K562 (cell line): ENCODE results near the gene RIPPLY3. TPM values are rescaled to one million over a fixed set of nuclear protein-coding genes. Genes with fewer than 3 reads are reported as not detected.

Experiments
- ATAC-seq: fragments of 200-7000 bp; cut with Tn5 transposase; 3 replicates; pipeline ENCODE4 v1.9.1; 2020; ENCODE audit warnings: moderate library complexity
- BruUV-seq: library from RNA; stranded (reverse); fragments of 400-500 nt; replicated peaks from 2 replicates; lab custom pipeline; 2021; lab: Mats Ljungman, UMichigan
- CTCF ChIA-PET: fragments of 300-600 bp; formaldehyde crosslinking; extraction: SDS; loops from one replicate; lab custom pipeline; 2021; ENCODE audit warnings: low intra/inter-chr PET ratio; lab: Yijun Ruan, JAX
- POLR2A ChIA-PET: fragments of 300-600, 350-650 bp; sonication (Branson Sonifier 250); formaldehyde crosslinking; extraction: SDS; loops from one replicate; lab custom pipeline; 2021; ENCODE audit warnings: antibody characterized with exemption, inconsistent platforms; lab: Yijun Ruan, JAX
- DNase-seq, 4 experiments: peaks; one replicate each; pipeline versions ENCODE4 v3.0.0 to v3.0.0-alpha.2; 2011 to 2018; ENCODE audit warnings: low spot score in 3 of 4, mixed read lengths in 3 of 4; ENCODE audit errors: extremely low read depth in 1 of 4
- FAIRE-seq: peaks from 2 replicates; lab custom pipeline; 2011; peaks lifted over from hg19 to GRCh38; lab: Jason Lieb, UNC
- H2AFZ ChIP-seq: 2 replicates; pipeline ENCODE4 v1.6.0; 2011; ENCODE audit warnings: low read depth, low read length, control low read depth, inconsistent platforms
- H3K27ac ChIP-seq: fragments of 200-600 bp; 3 replicates; pipeline ENCODE4 v1.8.0; 2011; ENCODE audit warnings: low read depth, mild to moderate bottlenecking, control low read depth, inconsistent platforms, low read length, moderate library complexity, mixed read lengths; ENCODE audit errors: extremely low read depth
- H3K27me3 ChIP-seq, 2 experiments: fragments of 300-600 bp in 1 of 2; 2 replicates in 1 of 2; 3 replicates in 1 of 2; pipeline versions ENCODE4 v1.6.0 to v1.8.0; 2011; ENCODE audit warnings: inconsistent platforms in 2 of 2, low read length in 2 of 2, mild to moderate bottlenecking in 1 of 2, mixed read lengths in 1 of 2, moderate library complexity in 1 of 2; ENCODE audit not compliant: control insufficient read depth in 2 of 2, insufficient read depth in 2 of 2
- H3K36me3 ChIP-seq: fragments of 300-600 bp; 3 replicates; pipeline ENCODE4 v1.8.0; 2011; ENCODE audit warnings: mild to moderate bottlenecking, low read length, inconsistent platforms; ENCODE audit not compliant: control insufficient read depth, insufficient read depth
- H3K4me1 ChIP-seq, 2 experiments: fragments of 200-600 bp in 1 of 2; replicated peaks in 1 of 2; 2 replicates in 1 of 2; 3 replicates in 1 of 2; pipeline versions ENCODE4 v1.5.1 to v1.8.0; 2011; ENCODE audit warnings: inconsistent platforms in 2 of 2, low read length in 2 of 2, mild to moderate bottlenecking in 1 of 2, mixed read lengths in 1 of 2, moderate library complexity in 1 of 2; ENCODE audit not compliant: control insufficient read depth in 2 of 2, insufficient read depth in 2 of 2
- H3K4me2 ChIP-seq: 2 replicates; pipeline ENCODE4 v1.6.1; 2011; ENCODE audit warnings: low read length, control low read depth, inconsistent platforms, mixed read lengths; ENCODE audit not compliant: insufficient read depth
- H3K4me3 ChIP-seq: fragments of 200-600 bp; sonication (generic), shearing (Covaris generic); 2 replicates; pipeline ENCODE4 v1.5.1; 2016; ENCODE audit warnings: control low read depth, inconsistent platforms
- H3K79me2 ChIP-seq: fragments of 200-600 bp; 3 replicates; pipeline ENCODE4 v1.8.0; 2011; ENCODE audit warnings: low read length, inconsistent platforms; ENCODE audit not compliant: control insufficient read depth, insufficient read depth
- H3K9ac ChIP-seq, 2 experiments: 2 replicates each; pipeline versions ENCODE4 v1.6.0 to v1.6.1; 2011; ENCODE audit warnings: low read depth in 2 of 2, low read length in 2 of 2, control low read depth in 1 of 2, inconsistent platforms in 1 of 2, mild to moderate bottlenecking in 1 of 2, mixed read lengths in 1 of 2; ENCODE audit not compliant: insufficient read depth in 1 of 2
- H3K9me1 ChIP-seq: one replicate; pipeline ENCODE4 v1.6.0; 2011; ENCODE audit warnings: inconsistent platforms, mild to moderate bottlenecking, low read length, moderate library complexity; ENCODE audit not compliant: control insufficient read depth, insufficient read depth
- H3K9me3 ChIP-seq: replicated peaks from 2 replicates; pipeline ENCODE4 v1.5.1; 2011; ENCODE audit warnings: low read depth, low read length, inconsistent platforms; ENCODE audit not compliant: control insufficient read depth, insufficient read depth
- H4K20me1 ChIP-seq: replicated peaks from 2 replicates; pipeline ENCODE4 v1.6.1; 2011; ENCODE audit warnings: low read length, inconsistent platforms, mixed read lengths; ENCODE audit not compliant: control insufficient read depth, insufficient read depth
- ETS2 ChIP-seq: IDR thresholded peaks from 2 replicates; pipeline ENCODE4 v1.6.1; 2016; ENCODE audit warnings: borderline replicate concordance, missing genetic modification characterization, mild to moderate bottlenecking, moderate library complexity, missing compliant biosample characterization; ENCODE audit not compliant: poor library complexity, severe bottlenecking
- HOXB6 ChIP-seq: fragments of 250-450 bp; sonication (Bioruptor Pico); IDR thresholded peaks from 2 replicates; pipeline ENCODE4 v1.5.1; 2022; ENCODE audit warnings: mild to moderate bottlenecking, borderline replicate concordance
- ZNF239 ChIP-seq: fragments of 250-450 bp; sonication (Bioruptor Pico); IDR thresholded peaks from 2 replicates; pipeline ENCODE4 v1.4.0; 2020; ENCODE audit warnings: mild to moderate bottlenecking
- WGBS: fragments of 100-300 bp; shearing (Covaris generic); methylation state at CpG from one replicate; pipeline ENCODE4 v1.1.6; 2016; ENCODE audit warnings: low coverage, mixed read lengths; ENCODE audit not compliant: insufficient coverage; ENCODE audit errors: missing lambda C conversion rate; 5-methylcytosine and 5-hydroxymethylcytosine counted together
- in situ Hi-C: fragments of 300-500 bp; cut with MboI; formaldehyde crosslinking; loops from 4 replicates; pipeline ENCODE4 v1.15.0; 2018; ENCODE audit warnings: inconsistent platforms, mixed read lengths
- intact Hi-C: fragments of 100-400 bp; cut with micrococcal nuclease; formaldehyde crosslinking; loops from 2 replicates; pipeline ENCODE4 v1.14.2; 2022
- polyA plus RNA-seq, 8 experiments: library from polyadenylated mRNA; depleted of rRNA in 4 of 8; stranded (reverse) in 5 of 8; unstranded in 3 of 8; fragments of >200 nt; fragmentation: Nextera tagmentation in 2 of 8; fragmentation: Illumina TruSeq in 1 of 8; extraction: Ambion mirVana in 2 of 8; extraction: Trizol in 1 of 8; gene quantifications; 2 replicates each; pipeline versions ENCODE4 v1.2.1 to v1.2.3, GENCODE V29; 2011 to 2014; ENCODE audit warnings: inconsistent platforms in 1 of 8, missing spikeins in 1 of 8
- total RNA-seq, 7 experiments: library from RNA; depleted of rRNA in 6 of 7; stranded (reverse); fragments of >200 nt in 6 of 7; fragmentation: Illumina TruSeq in 2 of 7; extraction: Trizol in 2 of 7; gene quantifications; 2 replicates each; pipeline versions ENCODE4 v1.2.1 to v1.2.3, GENCODE V29; 2011 to 2021; ENCODE audit warnings: low replicate concordance in 1 of 7
- TF ChIP-seq, protein P1 (sequence below): IDR thresholded peaks from 2 replicates; pipeline ENCODE4 v1.6.1; 2011; ENCODE audit warnings: borderline replicate concordance, low read depth, mild to moderate bottlenecking, moderate library complexity, low read length; ENCODE audit not compliant: insufficient read depth, poor library complexity, severe bottlenecking

Gene RIPPLY3
- total and polyA plus RNA-seq, 9 of the 15 experiments (the other 6 are each of a cell fraction or from before 2014, with no cell fraction given), result not detected

DNA sequence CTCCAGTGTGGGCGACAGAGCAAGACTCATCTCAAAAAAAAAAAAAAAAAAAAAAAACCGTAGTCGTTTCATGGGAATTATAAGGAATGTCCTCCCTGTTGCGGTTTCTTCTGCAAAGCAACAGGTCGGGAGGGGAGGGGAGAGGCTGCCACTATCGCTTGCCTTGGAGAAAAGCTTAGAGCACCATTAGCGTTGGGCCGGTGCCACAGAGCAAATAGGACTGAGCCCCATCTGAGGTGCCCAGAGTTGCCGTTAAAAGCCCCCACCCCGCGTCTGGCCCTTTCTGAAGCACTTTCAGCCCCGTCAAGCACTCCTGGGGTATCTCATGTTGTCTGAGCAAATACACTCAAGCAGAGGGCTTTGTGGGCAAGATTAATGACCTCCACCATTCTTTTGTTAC lies 2.2 kb downstream of the RIPPLY3 start:
- Histone ChIP-seq H3K27ac (no peak overlapping the region), H3K9ac (0 out of 4 replicates have a peak overlapping the region, but pooled peaks of 1 of the 2 experiments have one; percentile 43), H2AFZ (peak overlapping the region; percentile 99; the same call in 1 of the 2 replicates), H3K4me2 (no peak overlapping the region), H3K79me2 (no peaks in the 10 kb centered on the region), H3K9me3 (0 out of 2 replicates have a peak, but pooled peaks cover 2% of the 10 kb centered on the region)
- POLR2A ChIA-PET, result no interaction called here
- 61% methylated on average over 8 of the region's 12 CpGs for WGBS
- intact Hi-C loops, result no loop called here
- ATAC-seq, result no peak
- BruUV-seq, result no TSS peak
- TF ChIP-seq ZNF239 (CRISPR knock-in tag) (no peak), ETS2 (no peak), HOXB6 (CRISPR knock-in tag) (no peak)
- TF ChIP-seq, protein P1, sequence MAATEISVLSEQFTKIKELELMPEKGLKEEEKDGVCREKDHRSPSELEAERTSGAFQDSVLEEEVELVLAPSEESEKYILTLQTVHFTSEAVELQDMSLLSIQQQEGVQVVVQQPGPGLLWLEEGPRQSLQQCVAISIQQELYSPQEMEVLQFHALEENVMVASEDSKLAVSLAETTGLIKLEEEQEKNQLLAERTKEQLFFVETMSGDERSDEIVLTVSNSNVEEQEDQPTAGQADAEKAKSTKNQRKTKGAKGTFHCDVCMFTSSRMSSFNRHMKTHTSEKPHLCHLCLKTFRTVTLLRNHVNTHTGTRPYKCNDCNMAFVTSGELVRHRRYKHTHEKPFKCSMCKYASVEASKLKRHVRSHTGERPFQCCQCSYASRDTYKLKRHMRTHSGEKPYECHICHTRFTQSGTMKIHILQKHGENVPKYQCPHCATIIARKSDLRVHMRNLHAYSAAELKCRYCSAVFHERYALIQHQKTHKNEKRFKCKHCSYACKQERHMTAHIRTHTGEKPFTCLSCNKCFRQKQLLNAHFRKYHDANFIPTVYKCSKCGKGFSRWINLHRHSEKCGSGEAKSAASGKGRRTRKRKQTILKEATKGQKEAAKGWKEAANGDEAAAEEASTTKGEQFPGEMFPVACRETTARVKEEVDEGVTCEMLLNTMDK, result no peak
- TF ChIP-seq, all 486 proteins: peak for 0
- H4K20me1 ChIP-seq, result no peaks in the 10 kb centered on the region
- H3K4me1 ChIP-seq, result peaks cover 10 to 13% of the 10 kb centered on the region in 2 experiments; a peak in 4 of 5 replicates
- CTCF ChIA-PET, result interaction anchor here (0.6 to 2.6 kb wide), 4 partner anchors 19 to 69 kb away, joined by 3 to 18 read pairs (median 9); no protein-coding TSS in a partner anchor
- H3K36me3 ChIP-seq, result no peaks in the 10 kb centered on the region
- H3K9me1 ChIP-seq, result no peaks in the 10 kb centered on the region
- H3K27me3 ChIP-seq, result peaks cover 2 to 4% of the 10 kb centered on the region in 2 experiments; a peak in 1 of 5 replicates
- H3K4me3 ChIP-seq, result no peak overlapping the region
- FAIRE-seq (no peak), DNase-seq (no peak)
- in situ Hi-C loops, result no loop called here
